Neural progenitor cell (in vitro differentiated cells): Measurements from ENCODE around the gene COL5A3. TPM values are rescaled to one million over a fixed set of nuclear protein-coding genes. Genes with fewer than 3 reads are reported as not detected.

Experiments used
- DNase-seq: peaks from one replicate; pipeline ENCODE4 v3.0.0-alpha.2; 2016; ENCODE audit warnings: low spot score
- H2AFZ ChIP-seq: fragments of 200-600 bp; sonication (generic); replicated peaks from 2 replicates; pipeline ENCODE4 v1.6.1; 2016; ENCODE audit warnings: antibody characterized with exemption
- H3F3A ChIP-seq: fragments of 200-600 bp; sonication (generic); 2 replicates; pipeline ENCODE4 v1.6.1; 2016; ENCODE audit warnings: antibody characterized with exemption, low read depth
- H3K27ac ChIP-seq: fragments of 200-600 bp; sonication (generic); 2 replicates; pipeline ENCODE4 v1.5.1; 2016; ENCODE audit warnings: mild to moderate bottlenecking
- H3K27me3 ChIP-seq: fragments of 200-600 bp; sonication (generic); 2 replicates; pipeline ENCODE4 v1.6.1; 2016; ENCODE audit warnings: mild to moderate bottlenecking, moderate library complexity
- H3K36me3 ChIP-seq: fragments of 200-600 bp; sonication (generic); 2 replicates; pipeline ENCODE4 v1.5.1; 2016
- H3K4me1 ChIP-seq: fragments of 200-600 bp; sonication (generic); 2 replicates; pipeline ENCODE4 v1.6.1; 2016; ENCODE audit warnings: mixed run types
- H3K4me2 ChIP-seq: fragments of 200-600 bp; sonication (generic); 2 replicates; pipeline ENCODE4 v1.6.1; 2016
- H3K4me3 ChIP-seq: fragments of 200-600 bp; sonication (generic); 2 replicates; pipeline ENCODE4 v1.5.1; 2016
- H3K79me2 ChIP-seq: fragments of 200-600 bp; sonication (generic); 2 replicates; pipeline ENCODE4 v1.6.1; 2016; ENCODE audit warnings: low read depth
- H3K9ac ChIP-seq: fragments of 200-600 bp; sonication (generic); 2 replicates; pipeline ENCODE4 v1.6.1; 2016
- H3K9me3 ChIP-seq: fragments of 200-600 bp; sonication (generic); 2 replicates; pipeline ENCODE4 v1.5.1; 2016; ENCODE audit warnings: low read depth
- H4K20me1 ChIP-seq: fragments of 200-600 bp; sonication (generic); 2 replicates; pipeline ENCODE4 v1.6.1; 2016; ENCODE audit warnings: low read depth
- H3K27ac Mint-ChIP-seq: 3 replicates; pipeline ENCODE4 v1.8.0; 2021; ENCODE audit warnings: mixed read lengths
- H3K27me3 Mint-ChIP-seq: 2 replicates; pipeline ENCODE4 v1.8.0; 2022; ENCODE audit warnings: low read depth, mild to moderate bottlenecking, inconsistent platforms, moderate library complexity, mixed read lengths; ENCODE audit not compliant: insufficient read depth
- H3K36me3 Mint-ChIP-seq: 3 replicates; pipeline ENCODE4 v1.8.0; 2021; ENCODE audit warnings: mixed read lengths
- H3K4me1 Mint-ChIP-seq: 3 replicates; pipeline ENCODE4 v1.8.0; 2021; ENCODE audit warnings: mixed read lengths
- H3K4me3 Mint-ChIP-seq: 3 replicates; pipeline ENCODE4 v1.8.0; 2021; ENCODE audit warnings: mild to moderate bottlenecking, moderate library complexity, mixed read lengths
- H3K9me3 Mint-ChIP-seq: 3 replicates; pipeline ENCODE4 v1.8.0; 2020; ENCODE audit warnings: mixed read lengths
- CTCF ChIP-seq: fragments of 200-600 bp; sonication (generic); IDR thresholded peaks from 2 replicates; pipeline ENCODE4 v1.5.1; 2017; ENCODE audit warnings: antibody characterized with exemption, mild to moderate bottlenecking
- EZH2 ChIP-seq: fragments of 200-600 bp; sonication (generic); IDR thresholded peaks from 2 replicates; pipeline ENCODE4 v1.6.1; 2017; ENCODE audit warnings: antibody characterized with exemption, mild to moderate bottlenecking, moderate library complexity
- EZH2phosphoT487 ChIP-seq: fragments of 200-600 bp; sonication (generic); IDR thresholded peaks from 2 replicates; pipeline ENCODE4 v1.6.1; 2017; ENCODE audit warnings: antibody characterized with exemption
- total RNA-seq: library from RNA; depleted of rRNA; stranded (reverse); fragments of >200 nt; gene quantifications from 2 replicates; pipeline ENCODE4 v1.2.3, GENCODE V29; 2015; ENCODE audit warnings: low replicate concordance

Gene COL5A3
- total RNA-seq, 1 donor from 2014 or later: not detected

GRCh38 chr19:10011974-10012373 is 1.7 kb upstream of the COL5A3 start:
- Histone ChIP-seq H3K79me2 (no peaks in the 10 kb centered on the region), H3K36me3 (no peaks in the 10 kb centered on the region), H2AFZ (no peak overlapping the region), H3K9me3 (no peaks in the 10 kb centered on the region), H3K4me3 (no peak overlapping the region), H3K9ac (no peak overlapping the region), H3K4me1 (no peaks in the 10 kb centered on the region), H3K4me2 (no peak overlapping the region), H4K20me1 (peaks cover 22% of the 10 kb centered on the region), H3F3A (no peaks in the 10 kb centered on the region), H3K27ac (no peak overlapping the region), H3K27me3 (peaks cover 74% of the 10 kb centered on the region)
- H3K4me3 Mint-ChIP-seq: no peak overlapping the region
- H3K36me3 Mint-ChIP-seq: no peaks in the 10 kb centered on the region
- H3K9me3 Mint-ChIP-seq: peaks cover 7% of the 10 kb centered on the region
- peaks cover 36% of the 10 kb centered on the region for H3K27me3 Mint-ChIP-seq
- TF ChIP-seq EZH2phosphoT487: no peak
- no peak for TF ChIP-seq EZH2
- TF ChIP-seq CTCF: no peak
- no peak for DNase-seq
- H3K4me1 Mint-ChIP-seq: peaks cover 26% of the 10 kb centered on the region
- H3K27ac Mint-ChIP-seq: no peak overlapping the region

- no peak overlapping the region for H2AFZ ChIP-seq
- peak overlapping the region; percentile 28 for H3K4me3 Mint-ChIP-seq
Measured at GRCh38 chr19:10010939-10011338, 635 bp upstream of the COL5A3 start.

GRCh38 chr19:10009714-10010224 is 535 bp downstream of the COL5A3 start:
- Mint-ChIP-seq H3K9me3 (peaks cover 8% of the 10 kb centered on the region), H3K27ac (peak overlapping the region; percentile 52), H3K4me1 (peaks cover 29% of the 10 kb centered on the region), H3K27me3 (peaks cover 44% of the 10 kb centered on the region), H3K36me3 (no peaks in the 10 kb centered on the region), H3K4me3 (peak overlapping the region; percentile 79)
- no peaks in the 10 kb centered on the region for H3K4me1 ChIP-seq
- no peak overlapping the region for H3K9ac ChIP-seq
- peaks cover 22% of the 10 kb centered on the region for H4K20me1 ChIP-seq
- no peak overlapping the region for H2AFZ ChIP-seq
- no peaks in the 10 kb centered on the region for H3K9me3 ChIP-seq
- H3K79me2 ChIP-seq: no peaks in the 10 kb centered on the region
- H3K4me3 ChIP-seq: peak overlapping the region; percentile 24
- no peaks in the 10 kb centered on the region for H3K36me3 ChIP-seq
- H3F3A ChIP-seq: no peaks in the 10 kb centered on the region
- H3K27me3 ChIP-seq: peaks cover 74% of the 10 kb centered on the region
- TF ChIP-seq CTCF: no peak
- TF ChIP-seq EZH2: no peak
- peak; percentile 63 for TF ChIP-seq EZH2phosphoT487
- no peak overlapping the region for H3K27ac ChIP-seq
- DNase-seq: no peak
- peak overlapping the region; percentile 51 for H3K4me2 ChIP-seq

More at GRCh38 chr19:10010939-10011338, 635 bp upstream of the COL5A3 start:
- no peaks in the 10 kb centered on the region for H3K9me3 ChIP-seq
- DNase-seq: no peak
- peaks cover 74% of the 10 kb centered on the region for H3K27me3 ChIP-seq
- no peak overlapping the region for H3K27ac Mint-ChIP-seq
- no peaks in the 10 kb centered on the region for H3K79me2 ChIP-seq
- H3K4me3 ChIP-seq: no peak overlapping the region
- no peaks in the 10 kb centered on the region for H3K36me3 Mint-ChIP-seq
- peaks cover 29% of the 10 kb centered on the region for H3K4me1 Mint-ChIP-seq
- H3K9ac ChIP-seq: no peak overlapping the region
- H3K4me1 ChIP-seq: no peaks in the 10 kb centered on the region
- H3K4me2 ChIP-seq: no peak overlapping the region
- H4K20me1 ChIP-seq: peaks cover 22% of the 10 kb centered on the region
- H3K36me3 ChIP-seq: no peaks in the 10 kb centered on the region
- H3K27ac ChIP-seq: no peak overlapping the region
- no peaks in the 10 kb centered on the region for H3F3A ChIP-seq
- H3K27me3 Mint-ChIP-seq: peaks cover 41% of the 10 kb centered on the region
- peaks cover 8% of the 10 kb centered on the region for H3K9me3 Mint-ChIP-seq
- TF ChIP-seq EZH2 (no peak), EZH2phosphoT487 (no peak), CTCF (no peak)
